Measurements from ENCODE around the gene CNGA1.
A peak's percentile ranks its signal among the peaks of the same experiment; 100 is the strongest.
"Not testable (repeated sequence)": the region's sequence is repeated elsewhere in the genome, so short reads cannot be mapped to it uniquely, and the experiment has no call there.

CNGA1 gene

DNA sequence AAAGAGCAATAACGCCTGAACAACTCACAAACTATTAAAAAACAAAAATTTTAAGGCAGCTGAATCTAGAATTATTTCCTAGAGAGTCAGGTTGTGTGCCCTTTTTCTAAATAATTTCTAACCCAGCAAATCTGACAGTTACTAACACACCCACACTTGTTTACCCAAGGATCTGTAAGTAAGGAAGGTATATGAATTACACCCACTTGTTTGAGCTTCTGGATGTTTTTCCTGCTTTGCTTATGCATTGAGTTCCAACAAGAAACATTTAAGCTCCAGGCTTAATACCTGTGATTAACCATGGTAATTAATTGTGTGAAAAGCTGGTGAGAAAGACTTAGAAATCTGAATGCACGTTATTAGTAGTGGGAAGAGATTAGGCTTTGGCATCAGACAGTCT lies 1.6 kb upstream of the CNGA1 start:
- no peaks in the 10 kb centered on the region for H3K9me3 Mint-ChIP-seq
- no peak overlapping the region for H3K27ac Mint-ChIP-seq
- no peak overlapping the region for H3K4me3 Mint-ChIP-seq
- peaks cover 14% of the 10 kb centered on the region for H3K27me3 Mint-ChIP-seq
- H3K36me3 Mint-ChIP-seq = no peaks in the 10 kb centered on the region
- DNase-seq (ENCODE audit: low spot score in 2 of 2) = no peak
- H3K4me1 Mint-ChIP-seq = peaks cover 12% of the 10 kb centered on the region
- ATAC-seq (ENCODE audit: low read depth) = no peak

DNA sequence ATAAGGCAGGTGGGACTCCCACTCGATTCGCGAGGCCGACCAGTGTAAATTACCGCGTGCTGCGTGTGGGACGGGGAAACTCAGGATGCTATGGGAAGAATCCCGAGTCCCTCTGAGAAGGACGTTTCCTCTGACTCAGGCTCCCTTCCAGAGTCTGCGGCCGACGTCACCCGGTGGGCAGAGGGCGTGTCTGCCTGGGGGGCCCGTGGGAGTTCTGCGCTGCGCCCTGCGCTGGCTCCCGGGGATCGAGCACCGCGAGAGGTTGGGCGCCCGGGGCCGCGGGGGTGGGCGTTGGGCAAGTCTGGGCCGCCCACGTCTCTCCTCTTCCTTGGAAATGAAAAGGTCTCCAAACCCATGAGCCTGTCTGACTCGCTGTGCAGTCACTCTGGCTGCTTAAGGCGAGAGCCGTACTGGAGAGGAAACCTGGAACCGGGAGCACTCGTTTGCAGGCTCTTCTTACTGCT lies 659 bp upstream of the CNGA1 start:
- ATAC-seq (ENCODE audit: low read depth) = peak; percentile 14
- Mint-ChIP-seq H3K9me3 (no peaks in the 10 kb centered on the region), H3K4me1 (peaks cover 12% of the 10 kb centered on the region), H3K36me3 (no peaks in the 10 kb centered on the region), H3K27me3 (peaks cover 15% of the 10 kb centered on the region), H3K4me3 (peak overlapping the region; percentile 82), H3K27ac (no peak overlapping the region)
- DNase-seq (ENCODE audit: low spot score in 2 of 2) = no peak

GRCh38 chr4:48015678-48016077 lies 803 bp downstream of the CNGA1 start:
- peak overlapping the region; percentile 82 for H3K4me3 Mint-ChIP-seq
- H3K9me3 Mint-ChIP-seq = no peaks in the 10 kb centered on the region
- H3K27ac Mint-ChIP-seq = no peak overlapping the region
- ATAC-seq (ENCODE audit: low read depth) = no peak
- H3K36me3 Mint-ChIP-seq = no peaks in the 10 kb centered on the region
- DNase-seq (ENCODE audit: low spot score in 2 of 2) = no peak
- H3K27me3 Mint-ChIP-seq = peaks cover 16% of the 10 kb centered on the region
- H3K4me1 Mint-ChIP-seq = peaks cover 12% of the 10 kb centered on the region

DNA sequence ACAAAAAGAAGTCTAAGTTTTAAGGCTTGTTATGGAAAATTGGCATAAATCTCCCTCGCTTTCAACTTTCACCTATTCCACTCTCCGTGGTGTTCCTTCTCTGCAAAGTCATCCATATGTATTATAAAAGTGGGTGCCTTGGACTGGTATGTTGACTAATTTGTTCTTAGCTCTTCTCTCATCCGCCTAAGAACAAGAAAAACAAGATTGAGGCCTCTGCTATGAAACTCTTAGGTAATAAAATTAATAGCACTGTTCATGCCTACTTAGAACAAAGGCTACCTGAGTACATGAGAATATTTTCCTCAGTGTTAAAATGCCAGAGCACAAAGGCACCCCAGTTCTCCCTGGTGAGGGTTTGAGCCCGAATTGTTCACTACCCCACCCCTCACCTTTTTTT lies 1.3 kb downstream of the CNGA1 start:
- Mint-ChIP-seq H3K9me3 (no peaks in the 10 kb centered on the region), H3K4me3 (no peak overlapping the region), H3K27ac (no peak overlapping the region), H3K36me3 (no peaks in the 10 kb centered on the region), H3K4me1 (peaks cover 9% of the 10 kb centered on the region), H3K27me3 (peaks cover 19% of the 10 kb centered on the region)
- ATAC-seq (ENCODE audit: low read depth) = no peak
- DNase-seq (ENCODE audit: low spot score in 2 of 2) = no peak

- peaks cover 6% of the 10 kb centered on the region for H3K4me1 Mint-ChIP-seq
- ATAC-seq (ENCODE audit: low read depth) = no peak
- no peak overlapping the region for H3K27ac Mint-ChIP-seq
- H3K36me3 Mint-ChIP-seq = no peaks in the 10 kb centered on the region
- H3K9me3 Mint-ChIP-seq = peaks cover 1% of the 10 kb centered on the region
- no peak for DNase-seq (ENCODE audit: low spot score in 2 of 2)
- peaks cover 16% of the 10 kb centered on the region for H3K27me3 Mint-ChIP-seq
- no peak overlapping the region for H3K4me3 Mint-ChIP-seq
These were observed 3.7 kb downstream of the CNGA1 start for GRCh38 chr4:48012824-48013223.

GRCh38 chr4:48011722-48012121 lies 4.8 kb downstream of the CNGA1 start:
- Mint-ChIP-seq H3K27me3 (peaks cover 16% of the 10 kb centered on the region), H3K27ac (no peak overlapping the region), H3K9me3 (peaks cover 1% of the 10 kb centered on the region), H3K36me3 (no peaks in the 10 kb centered on the region), H3K4me3 (no peak overlapping the region), H3K4me1 (peaks cover 6% of the 10 kb centered on the region)
- ATAC-seq (ENCODE audit: low read depth) (no peak), DNase-seq (ENCODE audit: low spot score in 2 of 2) (no peak)

DNA sequence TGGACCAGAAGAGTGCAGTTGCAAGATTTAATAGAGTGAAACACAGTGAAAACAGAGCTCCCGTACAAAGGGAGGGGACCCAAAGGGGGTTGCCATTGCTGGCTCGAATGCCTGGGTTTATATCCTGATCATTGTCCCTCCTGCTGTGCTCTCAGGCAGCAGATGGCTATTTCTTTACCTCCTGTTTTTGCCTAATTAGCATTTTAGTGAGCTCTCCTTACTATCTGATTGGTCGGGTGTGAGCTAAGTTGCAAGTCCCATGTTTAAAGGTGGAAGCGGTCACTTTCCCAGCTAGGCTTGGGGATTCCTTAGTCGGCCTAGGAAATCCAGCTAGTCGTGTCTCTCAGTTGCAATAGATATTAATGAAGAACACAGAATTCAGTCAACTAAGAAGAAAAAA lies 5.6 kb downstream of the CNGA1 start:
- H3K4me3 Mint-ChIP-seq, H3K4me1 Mint-ChIP-seq: not testable (repeated sequence)
- H3K27me3 Mint-ChIP-seq = peaks cover 16% of the 10 kb centered on the region

GRCh38 chr4:48008021-48008596 lies 8.4 kb downstream of the CNGA1 start:
- Mint-ChIP-seq H3K4me3 (no peak overlapping the region), H3K36me3 (no peaks in the 10 kb centered on the region), H3K27ac (no peak overlapping the region), H3K9me3 (peaks cover 5% of the 10 kb centered on the region), H3K4me1 (no peaks in the 10 kb centered on the region), H3K27me3 (peaks cover 8% of the 10 kb centered on the region)
- ATAC-seq (ENCODE audit: low read depth) = no peak
- DNase-seq (ENCODE audit: low spot score in 2 of 2) = no peak

More for the DNA sequence above, 5.6 kb downstream of the CNGA1 start:
- H3K27ac Mint-ChIP-seq; H3K36me3 Mint-ChIP-seq; DNase-seq (ENCODE audit: low spot score in 2 of 2); ATAC-seq (ENCODE audit: low read depth); H3K9me3 Mint-ChIP-seq: not testable (repeated sequence)

GRCh38 chr4:48005781-48006180 lies 10.7 kb downstream of the CNGA1 start:
- H3K36me3 Mint-ChIP-seq = no peaks in the 10 kb centered on the region
- H3K4me1 Mint-ChIP-seq = no peaks in the 10 kb centered on the region
- H3K9me3 Mint-ChIP-seq = peaks cover 5% of the 10 kb centered on the region
- DNase-seq (ENCODE audit: low spot score in 2 of 2) (no peak), ATAC-seq (ENCODE audit: low read depth) (no peak)
- no peak overlapping the region for H3K4me3 Mint-ChIP-seq
- H3K27ac Mint-ChIP-seq = no peak overlapping the region
- peaks cover 5% of the 10 kb centered on the region for H3K27me3 Mint-ChIP-seq

GRCh38 chr4:48003568-48003967 lies 12.9 kb downstream of the CNGA1 start:
- not testable (repeated sequence) for ATAC-seq (ENCODE audit: low read depth); H3K27me3 Mint-ChIP-seq; H3K4me1 Mint-ChIP-seq; H3K9me3 Mint-ChIP-seq; H3K36me3 Mint-ChIP-seq; H3K27ac Mint-ChIP-seq; H3K4me3 Mint-ChIP-seq
- DNase-seq (ENCODE audit: low spot score in 2 of 2) = peak in 1 of 2 donors; percentile 17

DNA sequence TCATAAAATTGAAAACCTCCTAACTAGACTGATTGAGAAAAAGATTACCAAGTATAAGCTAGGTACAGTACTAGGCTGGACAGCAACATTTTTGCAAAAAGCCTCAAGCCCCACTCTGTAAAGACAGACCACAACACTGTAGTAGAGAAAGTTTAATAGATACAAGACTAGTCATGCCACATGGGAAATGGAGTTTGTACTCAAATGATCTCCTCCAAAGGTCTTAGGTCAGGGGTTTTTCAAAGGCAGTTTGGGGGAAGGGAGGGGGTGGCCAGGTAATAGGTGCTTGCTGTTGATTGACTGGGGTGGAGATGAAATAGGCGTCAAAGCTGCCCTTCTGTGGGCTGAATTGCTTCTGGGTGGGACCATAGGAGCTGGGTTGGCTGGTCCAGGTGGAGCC lies 14.2 kb downstream of the CNGA1 start:
- no peaks in the 10 kb centered on the region for H3K36me3 Mint-ChIP-seq
- peaks cover 4% of the 10 kb centered on the region for H3K27me3 Mint-ChIP-seq

GRCh38 chr4:47996021-47996420 lies 20.5 kb downstream of the CNGA1 start:
- Mint-ChIP-seq H3K27me3 (peaks cover 3% of the 10 kb centered on the region), H3K4me1 (no peaks in the 10 kb centered on the region), H3K4me3 (no peak overlapping the region), H3K27ac (no peak overlapping the region), H3K36me3 (peaks cover 2% of the 10 kb centered on the region), H3K9me3 (peaks cover 9% of the 10 kb centered on the region)
- ATAC-seq (ENCODE audit: low read depth) (no peak), DNase-seq (ENCODE audit: low spot score in 2 of 2) (no peak)

More for the DNA sequence above, 14.2 kb downstream of the CNGA1 start:
- Mint-ChIP-seq H3K4me1 (no peaks in the 10 kb centered on the region), H3K27ac (no peak overlapping the region), H3K4me3 (no peak overlapping the region), H3K9me3 (peaks cover 4% of the 10 kb centered on the region)
- DNase-seq (ENCODE audit: low spot score in 2 of 2) = no peak
- no peak for ATAC-seq (ENCODE audit: low read depth)

- not testable (repeated sequence) for H3K4me1 Mint-ChIP-seq; ATAC-seq (ENCODE audit: low read depth); H3K36me3 Mint-ChIP-seq; H3K27me3 Mint-ChIP-seq; H3K27ac Mint-ChIP-seq; DNase-seq (ENCODE audit: low spot score in 2 of 2); H3K4me3 Mint-ChIP-seq
- peaks cover 17% of the 10 kb centered on the region for H3K9me3 Mint-ChIP-seq
These were observed 24.0 kb downstream of the CNGA1 start for GRCh38 chr4:47992475-47992874.

DNA sequence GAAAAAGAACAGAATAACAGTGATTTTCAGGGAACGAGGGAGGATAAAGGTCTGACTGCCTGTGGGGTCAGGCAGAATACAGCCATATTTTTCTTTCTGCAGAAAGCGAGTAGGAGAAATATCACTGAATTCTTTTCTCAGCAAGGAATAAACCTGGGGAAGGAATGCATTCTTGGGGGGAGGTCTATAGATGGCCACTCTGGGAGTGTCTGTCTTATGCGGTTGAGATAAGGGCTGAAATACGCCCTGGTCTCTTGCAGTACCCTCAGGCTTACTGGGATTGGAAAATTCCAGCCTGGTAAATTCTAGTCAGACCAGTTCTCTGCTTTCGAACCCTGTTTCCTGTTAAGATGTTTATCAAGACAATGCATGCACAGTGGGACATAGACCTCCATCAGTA lies 26.3 kb downstream of the CNGA1 start:
- Mint-ChIP-seq H3K27me3 (peaks cover 7% of the 10 kb centered on the region), H3K9me3 (peaks cover 17% of the 10 kb centered on the region), H3K36me3 (peaks cover 4% of the 10 kb centered on the region), H3K27ac (no peak overlapping the region), H3K4me1 (no peaks in the 10 kb centered on the region), H3K4me3 (no peak overlapping the region)
- DNase-seq (ENCODE audit: low spot score in 2 of 2) (no peak), ATAC-seq (ENCODE audit: low read depth) (no peak)

- Mint-ChIP-seq H3K9me3 (no peaks in the 10 kb centered on the region), H3K36me3 (no peaks in the 10 kb centered on the region), H3K27me3 (peaks cover 1% of the 10 kb centered on the region)
These were observed 41.9 kb downstream of the CNGA1 start for GRCh38 chr4:47974566-47974965.

More at GRCh38 chr4:47974566-47974965, 41.9 kb downstream of the CNGA1 start:
- ATAC-seq (ENCODE audit: low read depth) (no peak), DNase-seq (ENCODE audit: low spot score in 2 of 2) (no peak)
- Mint-ChIP-seq H3K27ac (no peak overlapping the region), H3K4me3 (no peak overlapping the region), H3K4me1 (peaks cover 7% of the 10 kb centered on the region)
